Measurements from ENCODE around the gene GPR12. TPM values are rescaled to one million over a fixed set of nuclear protein-coding genes. Genes with fewer than 3 reads are reported as not detected.

Gene GPR12
- 0.15 TPM for total RNA-seq
- long read RNA-seq, result 0 reads

- ATAC-seq (no peak), DNase-seq (no peak)
- intact Hi-C loops (cut with micrococcal nuclease), result no loop called here
Observed at GRCh38 chr13:26759907-26760831, at the start of gene GPR12. Gene GPR12 (minus strand): TSS chr13:26760786. CDS start chr13:26759827, 959 bp downstream.

GRCh38 chr13:26810095-26810494, 49.5 kb upstream of the GPR12 start:
- ATAC-seq (no peak), DNase-seq (no peak)
- intact Hi-C loops (cut with micrococcal nuclease), result no loop called here

- no peak for DNase-seq
- intact Hi-C loops (cut with micrococcal nuclease), result no loop called here
- ATAC-seq, result no peak
Observed at GRCh38 chr13:26806891-26807290, 46.3 kb upstream of the GPR12 start.

GRCh38 chr13:26787961-26788360, 27.4 kb upstream of the GPR12 start:
- no peak for ATAC-seq
- intact Hi-C loops (cut with micrococcal nuclease), result no loop called here
- DNase-seq, result no peak

GRCh38 chr13:26786651-26787295, 26.2 kb upstream of the GPR12 start:
- intact Hi-C loops (cut with micrococcal nuclease), result no loop called here
- ATAC-seq, result no peak
- DNase-seq, result no peak

GRCh38 chr13:26785838-26786630, 25.4 kb upstream of the GPR12 start:
- peak; percentile 60 for ATAC-seq
- no peak for DNase-seq
- intact Hi-C loops (cut with micrococcal nuclease), result no loop called here

- peak; percentile 73 for ATAC-seq
- intact Hi-C loops (cut with micrococcal nuclease), result no loop called here
- no peak for DNase-seq
Observed at GRCh38 chr13:26784704-26785639, 24.4 kb upstream of the GPR12 start.

- DNase-seq (no peak), ATAC-seq (no peak)
- intact Hi-C loops (cut with micrococcal nuclease), result no loop called here
Observed at GRCh38 chr13:26780411-26780810, 19.8 kb upstream of the GPR12 start.

- ATAC-seq, result no peak
- DNase-seq, result no peak
- intact Hi-C loops (cut with micrococcal nuclease), result no loop called here
Observed at GRCh38 chr13:26779321-26779720, 18.7 kb upstream of the GPR12 start.

- no peak for DNase-seq
- intact Hi-C loops (cut with micrococcal nuclease), result no loop called here
- no peak for ATAC-seq
Observed at GRCh38 chr13:26772531-26772930, 11.9 kb upstream of the GPR12 start.

GRCh38 chr13:26771796-26772195, 11.2 kb upstream of the GPR12 start:
- intact Hi-C loops (cut with micrococcal nuclease), result no loop called here
- ATAC-seq, result no peak
- DNase-seq, result no peak

GRCh38 chr13:26762745-26763345, 2.3 kb upstream of the GPR12 start:
- ATAC-seq (no peak), DNase-seq (no peak)
- intact Hi-C loops (cut with micrococcal nuclease), result no loop called here

GRCh38 chr13:26760832-26761582, 421 bp upstream of the GPR12 start:
- intact Hi-C loops (cut with micrococcal nuclease), result no loop called here
- DNase-seq, result no peak
- ATAC-seq, result peak; percentile 17

- intact Hi-C loops (cut with micrococcal nuclease), result no loop called here
- DNase-seq, result no peak
- no peak for ATAC-seq
Observed at GRCh38 chr13:26759249-26759906, 1.2 kb downstream of the GPR12 start.

GRCh38 chr13:26758496-26759157, 2.0 kb downstream of the GPR12 start:
- intact Hi-C loops (cut with micrococcal nuclease), result no loop called here
- no peak for ATAC-seq
- DNase-seq, result no peak

- intact Hi-C loops (cut with micrococcal nuclease), result no loop called here
- ATAC-seq, result no peak
- no peak for DNase-seq
Observed at GRCh38 chr13:26756961-26757360, 3.6 kb downstream of the GPR12 start.

- DNase-seq (no peak), ATAC-seq (no peak)
- intact Hi-C loops (cut with micrococcal nuclease), result no loop called here
Observed at GRCh38 chr13:26752671-26753070, 7.9 kb downstream of the GPR12 start.

Measured in left ventricle myocardium superior (tissue), 1 donor.